SK-N-SH (cell line): Measurements from ENCODE around the gene MNDA. TPM values are rescaled to one million over a fixed set of nuclear protein-coding genes. Genes with fewer than 3 reads are reported as not detected.

Experiments used
- CTCF ChIA-PET: fragments of 300-600, 350-600 bp; formaldehyde crosslinking; extraction: SDS; loops from one replicate; lab custom pipeline; 2021; lab: Yijun Ruan, JAX
- POLR2A ChIA-PET: fragments of 350-600 bp; sonication (Branson Sonifier 250); formaldehyde crosslinking; extraction: SDS; loops from one replicate; lab custom pipeline; 2020; ENCODE audit warnings: antibody characterized with exemption, inconsistent platforms; lab: Yijun Ruan, JAX
- DNase-seq: peaks from one replicate; pipeline ENCODE4 v3.0.0; 2012
- H2AFZ ChIP-seq: fragments of 200-600 bp; sonication (generic); 2 replicates; pipeline ENCODE4 v1.8.1; 2016; ENCODE audit warnings: antibody characterized with exemption, mild to moderate bottlenecking, low read depth
- H3F3A ChIP-seq: fragments of 200-600 bp; sonication (generic); replicated peaks from 2 replicates; pipeline ENCODE3; 2016; ENCODE audit warnings: antibody characterized with exemption, mild to moderate bottlenecking; ENCODE audit not compliant: insufficient read depth
- H3K27ac ChIP-seq, 2 experiments: fragments of 200-500 bp in 1 of 2; fragments of 200-600 bp in 1 of 2; sonication (Bioruptor generic) in 1 of 2; sonication (generic), shearing (Covaris generic) in 1 of 2; 2 replicates each; pipeline versions ENCODE4 v1.5.1 to v1.6.1; 2014 to 2016; ENCODE audit warnings: low read depth in 2 of 2, inconsistent platforms in 1 of 2, low read length in 1 of 2, mild to moderate bottlenecking in 1 of 2, mixed read lengths in 1 of 2
- H3K27me3 ChIP-seq: fragments of 200-600 bp; sonication (generic), shearing (Covaris generic); 2 replicates; pipeline ENCODE4 v1.6.1; 2016; ENCODE audit warnings: mixed run types; ENCODE audit not compliant: insufficient read depth
- H3K36me3 ChIP-seq, 2 experiments: fragments of 200-500 bp in 1 of 2; fragments of 200-600 bp in 1 of 2; sonication (Bioruptor generic) in 1 of 2; sonication (generic) in 1 of 2; replicated peaks in 1 of 2; 2 replicates each; pipeline versions ENCODE3 to v1.5.1; 2014 to 2016; ENCODE audit warnings: low read length in 1 of 2, mild to moderate bottlenecking in 1 of 2; ENCODE audit not compliant: insufficient read depth in 2 of 2, control insufficient read depth in 1 of 2
- H3K4me1 ChIP-seq, 2 experiments: fragments of 200-500 bp in 1 of 2; fragments of 200-600 bp in 1 of 2; sonication (Bioruptor generic) in 1 of 2; sonication (generic), shearing (Covaris generic) in 1 of 2; 2 replicates each; pipeline versions ENCODE4 v1.5.1 to v1.6.1; 2014 to 2016; ENCODE audit warnings: low read depth in 1 of 2, low read length in 1 of 2, mixed run types in 1 of 2; ENCODE audit not compliant: insufficient read depth in 2 of 2, control insufficient read depth in 1 of 2
- H3K4me2 ChIP-seq: fragments of 200-600 bp; sonication (generic), shearing (Covaris generic); 2 replicates; pipeline ENCODE4 v1.6.1; 2017; ENCODE audit warnings: mixed run types
- H3K4me3 ChIP-seq, 2 experiments: fragments of 200-500 bp in 1 of 2; fragments of 200-600 bp in 1 of 2; sonication (Bioruptor generic) in 1 of 2; sonication (generic), shearing (Covaris generic) in 1 of 2; 2 replicates each; pipeline versions ENCODE4 v1.5.1 to v1.8.1; 2014 to 2016; ENCODE audit warnings: low read depth in 2 of 2, inconsistent platforms in 1 of 2, low read length in 1 of 2, mild to moderate bottlenecking in 1 of 2, mixed read lengths in 1 of 2, moderate library complexity in 1 of 2
- H3K79me2 ChIP-seq: fragments of 200-600 bp; sonication (generic); 2 replicates; pipeline ENCODE4 v1.8.1; 2017; ENCODE audit warnings: mild to moderate bottlenecking; ENCODE audit not compliant: insufficient read depth
- H3K9ac ChIP-seq: fragments of 200-600 bp; sonication (generic); 2 replicates; pipeline ENCODE4 v1.6.1; 2017; ENCODE audit warnings: mixed run types
- H3K9me2 ChIP-seq: fragments of 200-600 bp; sonication (generic); 2 replicates; pipeline ENCODE4 v1.6.1; 2017; ENCODE audit warnings: mixed run types
- H3K9me3 ChIP-seq: fragments of 200-600 bp; sonication (generic); 2 replicates; pipeline ENCODE4 v1.6.1; 2017; ENCODE audit warnings: mixed run types, mild to moderate bottlenecking, moderate library complexity
- H4K20me1 ChIP-seq: fragments of 200-600 bp; sonication (generic); 2 replicates; pipeline ENCODE4 v1.6.1; 2017; ENCODE audit warnings: mild to moderate bottlenecking, mixed run types; ENCODE audit not compliant: insufficient read depth
- ELF1 ChIP-seq: IDR thresholded peaks from 2 replicates; pipeline ENCODE4 v1.4.0; 2012
- JUND ChIP-seq: IDR thresholded peaks from 2 replicates; pipeline ENCODE4 v1.4.0; 2012
- MXI1 ChIP-seq: IDR thresholded peaks from 2 replicates; pipeline ENCODE4 v1.6.1; 2012; ENCODE audit warnings: mild to moderate bottlenecking, low read depth, low read length, improper control_type of control experiment
- POLR2AphosphoS5 ChIP-seq: IDR thresholded peaks from 2 replicates; pipeline ENCODE4 v1.6.1; 2012; ENCODE audit warnings: low read depth, low read length
- RFX5 ChIP-seq: IDR thresholded peaks from 2 replicates; pipeline ENCODE4 v1.6.1; 2012; ENCODE audit warnings: mild to moderate bottlenecking, improper control_type of control experiment, low read length
- TAF1 ChIP-seq: IDR thresholded peaks from 2 replicates; pipeline ENCODE4 v1.6.1; 2012; ENCODE audit warnings: low read depth, mild to moderate bottlenecking, low read length, moderate library complexity, borderline replicate concordance
- TEAD4 ChIP-seq: IDR thresholded peaks from 2 replicates; pipeline ENCODE4 v1.4.0; 2012; ENCODE audit warnings: mild to moderate bottlenecking, borderline replicate concordance; ENCODE audit not compliant: insufficient read depth
- YY1 ChIP-seq: IDR thresholded peaks from 2 replicates; pipeline ENCODE4 v1.4.0; 2012; ENCODE audit warnings: low read depth, mild to moderate bottlenecking
- WGBS: methylation state at CpG from one replicate; pipeline ENCODE4 v1.1.6; 2017; ENCODE audit warnings: low lambda C conversion rate; 5-methylcytosine and 5-hydroxymethylcytosine counted together
- polyA plus RNA-seq, 3 experiments: library from polyadenylated mRNA; depleted of rRNA; stranded (reverse); fragments of >200 nt; gene quantifications; 2 replicates each; pipeline ENCODE4 v1.2.3, GENCODE V29; 2012
- TF ChIP-seq, protein P1 (sequence below): fragments of 150-350 bp; IDR thresholded peaks from 2 replicates; pipeline ENCODE4 v1.6.1; 2016; ENCODE audit warnings: mild to moderate bottlenecking, low read depth, low read length
- TF ChIP-seq, protein P2 (sequence below): IDR thresholded peaks from 2 replicates; pipeline ENCODE4 v1.4.0; 2012; ENCODE audit warnings: low read depth, borderline replicate concordance

MNDA gene
- polyA plus RNA-seq, 1 of the 3 experiments (the other 2 are of a cell fraction), result not detected

DNA sequence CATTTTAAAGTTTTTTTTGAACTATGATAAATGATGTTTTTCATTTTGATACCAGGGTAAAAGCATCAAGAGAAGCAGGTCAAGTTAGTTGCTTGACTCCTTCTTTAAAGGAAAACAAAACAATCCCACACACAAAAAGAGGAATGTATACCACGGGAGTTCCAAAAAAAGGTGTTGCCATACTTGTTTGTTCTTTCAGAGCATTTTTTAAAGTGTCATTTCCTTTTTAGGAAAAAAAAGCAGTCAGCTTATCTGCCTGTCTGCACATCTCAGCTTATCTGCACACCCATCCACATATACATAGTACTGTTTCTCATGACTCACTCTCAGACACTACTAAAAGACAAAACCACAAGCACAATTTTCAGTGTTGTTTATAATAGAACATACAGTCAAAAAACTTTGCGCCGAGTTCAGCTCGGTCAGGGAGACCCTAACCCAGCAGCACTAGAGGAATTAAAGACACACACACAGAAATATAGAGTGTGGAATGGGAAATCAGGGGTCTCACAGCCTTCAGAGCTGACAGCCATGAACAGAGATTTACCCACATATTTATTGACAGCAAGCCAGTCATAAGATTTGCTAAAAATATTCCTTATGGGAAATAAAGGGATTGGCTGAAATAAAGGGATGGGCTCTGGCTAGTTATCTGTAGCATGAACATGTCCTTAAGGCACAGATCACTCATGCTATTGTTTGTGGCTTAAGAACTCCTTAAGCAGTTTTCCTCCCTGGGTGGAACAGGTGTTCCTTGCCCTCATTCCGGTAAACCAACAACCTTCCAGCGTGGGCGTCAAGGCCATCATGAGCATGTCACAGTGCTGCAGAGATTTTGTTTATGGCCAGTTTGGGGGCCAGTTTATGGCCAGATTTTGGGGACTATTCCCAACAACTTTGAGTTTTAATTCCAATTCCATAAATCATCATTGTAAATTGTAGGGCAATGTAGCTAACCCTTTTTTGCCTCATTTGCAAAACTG is 11.4 kb upstream of the MNDA start:
- ChIA-PET CTCF (interaction anchor here (0.6 kb wide), 1 partner anchor 155 kb away, joined by 3 read pairs; no protein-coding TSS in a partner anchor), POLR2A (no interaction called here)
- Histone ChIP-seq H4K20me1 (no peaks in the 10 kb centered on the region), H3F3A (no peaks in the 10 kb centered on the region), H3K27me3 (no peaks in the 10 kb centered on the region), H3K27ac (no peak overlapping the region), H3K9ac (no peak overlapping the region), H3K79me2 (no peaks in the 10 kb centered on the region), H2AFZ (no peak overlapping the region; the same call in 1 of the 2 replicates), H3K36me3 (no peaks in the 10 kb centered on the region), H3K4me3 (no peak overlapping the region), H3K4me2 (no peak overlapping the region), H3K9me3 (no peaks in the 10 kb centered on the region), H3K4me1 (no peaks in the 10 kb centered on the region), H3K9me2 (no peaks in the 10 kb centered on the region)
- 0% methylated on average over 7 of the region's 7 CpGs for WGBS
- no peak for DNase-seq
- TF ChIP-seq YY1 (no peak), MXI1 (no peak)
- TF ChIP-seq, protein P1, sequence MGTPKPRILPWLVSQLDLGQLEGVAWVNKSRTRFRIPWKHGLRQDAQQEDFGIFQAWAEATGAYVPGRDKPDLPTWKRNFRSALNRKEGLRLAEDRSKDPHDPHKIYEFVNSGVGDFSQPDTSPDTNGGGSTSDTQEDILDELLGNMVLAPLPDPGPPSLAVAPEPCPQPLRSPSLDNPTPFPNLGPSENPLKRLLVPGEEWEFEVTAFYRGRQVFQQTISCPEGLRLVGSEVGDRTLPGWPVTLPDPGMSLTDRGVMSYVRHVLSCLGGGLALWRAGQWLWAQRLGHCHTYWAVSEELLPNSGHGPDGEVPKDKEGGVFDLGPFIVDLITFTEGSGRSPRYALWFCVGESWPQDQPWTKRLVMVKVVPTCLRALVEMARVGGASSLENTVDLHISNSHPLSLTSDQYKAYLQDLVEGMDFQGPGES, result no peak

- no peaks in the 10 kb centered on the region for H3F3A ChIP-seq
- CTCF ChIA-PET, result interaction anchor here (1.7 kb wide), 1 partner anchor 177 kb away, joined by 4 read pairs; no protein-coding TSS in a partner anchor
- no peaks in the 10 kb centered on the region for H3K79me2 ChIP-seq
- H3K4me2 ChIP-seq, result no peak overlapping the region
- H3K27me3 ChIP-seq, result no peaks in the 10 kb centered on the region
- no peaks in the 10 kb centered on the region for H3K9me3 ChIP-seq
- no peak overlapping the region for H2AFZ ChIP-seq
- no peak for DNase-seq
- H3K4me1 ChIP-seq, result no peaks in the 10 kb centered on the region
- 0% methylated on average over 1 of the region's 1 CpG for WGBS
- H3K4me3 ChIP-seq, result no peak overlapping the region
- H4K20me1 ChIP-seq, result no peaks in the 10 kb centered on the region
- no peaks in the 10 kb centered on the region for H3K36me3 ChIP-seq
- H3K9me2 ChIP-seq, result no peaks in the 10 kb centered on the region
- TF ChIP-seq TAF1 (no peak), YY1 (no peak), JUND (no peak), POLR2AphosphoS5 (no peak), ELF1 (no peak), MXI1 (no peak)
- H3K27ac ChIP-seq, result no peak overlapping the region
- no peak overlapping the region for H3K9ac ChIP-seq
- POLR2A ChIA-PET, result no interaction called here
Observed at GRCh38 chr1:158821723-158822122, 9.4 kb upstream of the MNDA start.

GRCh38 chr1:158830074-158830677 is 975 bp upstream of the MNDA start:
- H2AFZ ChIP-seq, result no peak overlapping the region
- H3K9ac ChIP-seq, result no peak overlapping the region
- H3K9me3 ChIP-seq, result no peaks in the 10 kb centered on the region
- no peak for TF ChIP-seq MXI1
- no peak for TF ChIP-seq TEAD4
- TF ChIP-seq, protein P2, sequence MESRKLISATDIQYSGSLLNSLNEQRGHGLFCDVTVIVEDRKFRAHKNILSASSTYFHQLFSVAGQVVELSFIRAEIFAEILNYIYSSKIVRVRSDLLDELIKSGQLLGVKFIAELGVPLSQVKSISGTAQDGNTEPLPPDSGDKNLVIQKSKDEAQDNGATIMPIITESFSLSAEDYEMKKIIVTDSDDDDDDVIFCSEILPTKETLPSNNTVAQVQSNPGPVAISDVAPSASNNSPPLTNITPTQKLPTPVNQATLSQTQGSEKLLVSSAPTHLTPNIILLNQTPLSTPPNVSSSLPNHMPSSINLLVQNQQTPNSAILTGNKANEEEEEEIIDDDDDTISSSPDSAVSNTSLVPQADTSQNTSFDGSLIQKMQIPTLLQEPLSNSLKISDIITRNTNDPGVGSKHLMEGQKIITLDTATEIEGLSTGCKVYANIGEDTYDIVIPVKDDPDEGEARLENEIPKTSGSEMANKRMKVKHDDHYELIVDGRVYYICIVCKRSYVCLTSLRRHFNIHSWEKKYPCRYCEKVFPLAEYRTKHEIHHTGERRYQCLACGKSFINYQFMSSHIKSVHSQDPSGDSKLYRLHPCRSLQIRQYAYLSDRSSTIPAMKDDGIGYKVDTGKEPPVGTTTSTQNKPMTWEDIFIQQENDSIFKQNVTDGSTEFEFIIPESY, result no peak
- TF ChIP-seq RFX5, result no peak
- H4K20me1 ChIP-seq, result no peaks in the 10 kb centered on the region
- H3K36me3 ChIP-seq, result no peaks in the 10 kb centered on the region
- H3K4me3 ChIP-seq, result no peak overlapping the region
- 0% methylated on average over 2 of the region's 2 CpGs for WGBS
- H3K9me2 ChIP-seq, result no peaks in the 10 kb centered on the region
- H3K27me3 ChIP-seq, result no peaks in the 10 kb centered on the region
- H3K79me2 ChIP-seq, result no peaks in the 10 kb centered on the region
- H3K27ac ChIP-seq, result no peak overlapping the region
- H3F3A ChIP-seq, result no peaks in the 10 kb centered on the region
- no peak for DNase-seq
- CTCF ChIA-PET, result interaction anchor here (0.7 kb wide), 1 partner anchor 12 kb away, joined by 4 read pairs; no protein-coding TSS in a partner anchor
- no peaks in the 10 kb centered on the region for H3K4me1 ChIP-seq
- POLR2A ChIA-PET, result no interaction called here
- no peak overlapping the region for H3K4me2 ChIP-seq
